ENCODE data around the gene PRKAG1. TPM values are rescaled to one million over a fixed set of nuclear protein-coding genes. Genes with fewer than 3 reads are reported as not detected.

The PRKAG1 gene
- total RNA-seq, 2 experiments from 2014 or later, result 57.9 to 60.9 TPM

GRCh38 chr12:49040364-49040855 is 21.8 kb upstream of the PRKAG1 start:
- Mint-ChIP-seq H3K36me3 (peaks cover 16% of the 10 kb centered on the region), H3K27ac (no peak overlapping the region)

GRCh38 chr12:49039421-49040363 is 21.1 kb upstream of the PRKAG1 start:
- Mint-ChIP-seq H3K36me3 (peaks cover 14% of the 10 kb centered on the region), H3K9me3 (no peaks in the 10 kb centered on the region), H3K4me3 (no peak overlapping the region), H3K4me1 (peaks cover 6% of the 10 kb centered on the region), H3K27me3 (no peaks in the 10 kb centered on the region), H3K27ac (no peak overlapping the region)
- DNase-seq, result no peak

More at GRCh38 chr12:49040364-49040855, 21.8 kb upstream of the PRKAG1 start:
- no peak for DNase-seq
- no peaks in the 10 kb centered on the region for H3K27me3 Mint-ChIP-seq
- no peaks in the 10 kb centered on the region for H3K9me3 Mint-ChIP-seq
- no peak overlapping the region for H3K4me3 Mint-ChIP-seq
- peaks cover 6% of the 10 kb centered on the region for H3K4me1 Mint-ChIP-seq

GRCh38 chr12:49038291-49038955 is 19.8 kb upstream of the PRKAG1 start:
- Mint-ChIP-seq H3K27ac (no peak overlapping the region), H3K4me1 (no peaks in the 10 kb centered on the region), H3K27me3 (no peaks in the 10 kb centered on the region), H3K4me3 (no peak overlapping the region), H3K36me3 (peaks cover 10% of the 10 kb centered on the region), H3K9me3 (no peaks in the 10 kb centered on the region)
- no peak for DNase-seq

- H3K4me1 Mint-ChIP-seq, result no peaks in the 10 kb centered on the region
- no peak for DNase-seq
- H3K4me3 Mint-ChIP-seq, result no peak overlapping the region
- no peaks in the 10 kb centered on the region for H3K9me3 Mint-ChIP-seq
- peaks cover 10% of the 10 kb centered on the region for H3K36me3 Mint-ChIP-seq
- no peak overlapping the region for H3K27ac Mint-ChIP-seq
- no peaks in the 10 kb centered on the region for H3K27me3 Mint-ChIP-seq
These were observed 19.3 kb upstream of the PRKAG1 start for GRCh38 chr12:49037947-49038237.

GRCh38 chr12:49037111-49037946 is 18.8 kb upstream of the PRKAG1 start:
- Mint-ChIP-seq H3K36me3 (peaks cover 13% of the 10 kb centered on the region), H3K27ac (no peak overlapping the region), H3K4me1 (no peaks in the 10 kb centered on the region), H3K9me3 (no peaks in the 10 kb centered on the region), H3K4me3 (no peak overlapping the region), H3K27me3 (no peaks in the 10 kb centered on the region)
- no peak for DNase-seq

- peaks cover 13% of the 10 kb centered on the region for H3K36me3 Mint-ChIP-seq
- no peak for DNase-seq
- no peaks in the 10 kb centered on the region for H3K4me1 Mint-ChIP-seq
- no peaks in the 10 kb centered on the region for H3K27me3 Mint-ChIP-seq
- H3K27ac Mint-ChIP-seq, result no peak overlapping the region
- H3K9me3 Mint-ChIP-seq, result no peaks in the 10 kb centered on the region
- no peak overlapping the region for H3K4me3 Mint-ChIP-seq
These were observed 17.5 kb upstream of the PRKAG1 start for GRCh38 chr12:49036029-49036428.

- H3K4me1 Mint-ChIP-seq, result no peaks in the 10 kb centered on the region
- no peak overlapping the region for H3K4me3 Mint-ChIP-seq
These were observed 15.7 kb upstream of the PRKAG1 start for GRCh38 chr12:49034286-49034622.

GRCh38 chr12:49033611-49034285 is 15.2 kb upstream of the PRKAG1 start:
- H3K9me3 Mint-ChIP-seq, result no peaks in the 10 kb centered on the region
- no peak for DNase-seq
- H3K27ac Mint-ChIP-seq, result no peak overlapping the region
- H3K36me3 Mint-ChIP-seq, result peaks cover 12% of the 10 kb centered on the region
- no peak overlapping the region for H3K4me3 Mint-ChIP-seq
- no peaks in the 10 kb centered on the region for H3K4me1 Mint-ChIP-seq
- no peaks in the 10 kb centered on the region for H3K27me3 Mint-ChIP-seq

More at GRCh38 chr12:49034286-49034622, 15.7 kb upstream of the PRKAG1 start:
- no peak for DNase-seq
- no peak overlapping the region for H3K27ac Mint-ChIP-seq
- H3K27me3 Mint-ChIP-seq, result no peaks in the 10 kb centered on the region
- H3K9me3 Mint-ChIP-seq, result no peaks in the 10 kb centered on the region
- H3K36me3 Mint-ChIP-seq, result peaks cover 9% of the 10 kb centered on the region

GRCh38 chr12:49032679-49033447 is 14.3 kb upstream of the PRKAG1 start:
- H3K9me3 Mint-ChIP-seq, result no peaks in the 10 kb centered on the region
- DNase-seq, result no peak
- no peak overlapping the region for H3K27ac Mint-ChIP-seq

GRCh38 chr12:49032276-49032675 is 13.7 kb upstream of the PRKAG1 start:
- no peaks in the 10 kb centered on the region for H3K9me3 Mint-ChIP-seq
- DNase-seq, result no peak
- H3K4me1 Mint-ChIP-seq, result no peaks in the 10 kb centered on the region
- H3K36me3 Mint-ChIP-seq, result peaks cover 14% of the 10 kb centered on the region
- no peak overlapping the region for H3K4me3 Mint-ChIP-seq
- H3K27ac Mint-ChIP-seq, result no peak overlapping the region
- H3K27me3 Mint-ChIP-seq, result no peaks in the 10 kb centered on the region

More at GRCh38 chr12:49032679-49033447, 14.3 kb upstream of the PRKAG1 start:
- no peak overlapping the region for H3K4me3 Mint-ChIP-seq
- no peaks in the 10 kb centered on the region for H3K4me1 Mint-ChIP-seq
- H3K36me3 Mint-ChIP-seq, result peaks cover 16% of the 10 kb centered on the region
- no peaks in the 10 kb centered on the region for H3K27me3 Mint-ChIP-seq

GRCh38 chr12:49031573-49032161 is 13.1 kb upstream of the PRKAG1 start:
- DNase-seq, result no peak
- no peaks in the 10 kb centered on the region for H3K27me3 Mint-ChIP-seq
- H3K4me3 Mint-ChIP-seq, result no peak overlapping the region
- no peak overlapping the region for H3K27ac Mint-ChIP-seq
- no peaks in the 10 kb centered on the region for H3K4me1 Mint-ChIP-seq
- no peaks in the 10 kb centered on the region for H3K9me3 Mint-ChIP-seq
- peaks cover 13% of the 10 kb centered on the region for H3K36me3 Mint-ChIP-seq

- no peak overlapping the region for H3K27ac Mint-ChIP-seq
- H3K4me3 Mint-ChIP-seq, result no peak overlapping the region
- no peak for DNase-seq
- no peaks in the 10 kb centered on the region for H3K9me3 Mint-ChIP-seq
- H3K36me3 Mint-ChIP-seq, result peaks cover 13% of the 10 kb centered on the region
- no peaks in the 10 kb centered on the region for H3K27me3 Mint-ChIP-seq
- peaks cover under 1% of the 10 kb centered on the region for H3K4me1 Mint-ChIP-seq
These were observed 12.4 kb upstream of the PRKAG1 start for GRCh38 chr12:49030714-49031572.

- Mint-ChIP-seq H3K27ac (no peak overlapping the region), H3K4me3 (no peak overlapping the region), H3K27me3 (no peaks in the 10 kb centered on the region), H3K9me3 (no peaks in the 10 kb centered on the region), H3K4me1 (peaks cover 5% of the 10 kb centered on the region), H3K36me3 (peaks cover 13% of the 10 kb centered on the region)
- no peak for DNase-seq
These were observed 11.5 kb upstream of the PRKAG1 start for GRCh38 chr12:49030119-49030518.

Measured in activated naive CD8-positive, alpha-beta T cell treated with anti-CD3 and anti-CD28 coated beads for 36 hours (primary cell).